GM12878 (cell line): ENCODE data around the gene WNT11. TPM values are rescaled to one million over a fixed set of nuclear protein-coding genes. Genes with fewer than 3 reads are reported as not detected.

Experiments used
- ATAC-seq: fragments of 200-7000 bp; cut with Tn5 transposase; 3 replicates; pipeline ENCODE4 v1.9.1; 2020; ENCODE audit warnings: mild to moderate bottlenecking, moderate library complexity
- BruUV-seq: library from RNA; stranded (reverse); fragments of 400-500 nt; replicated peaks from 2 replicates; lab custom pipeline; 2021; lab: Mats Ljungman, UMichigan
- CTCF ChIA-PET: fragments of 300-600 bp; sonication (Branson Sonifier 250); formaldehyde crosslinking; extraction: SDS; loops from one replicate; lab custom pipeline; 2021; ENCODE audit warnings: inconsistent platforms; lab: Yijun Ruan, JAX
- POLR2A ChIA-PET: fragments of 350-600 bp; formaldehyde crosslinking; extraction: SDS; loops from one replicate; lab custom pipeline; 2021; ENCODE audit warnings: inconsistent platforms; lab: Charles Lee
- RAD21 ChIA-PET: fragments of 300-600 bp; sonication (Branson Sonifier 250); formaldehyde crosslinking; loops from one replicate; lab custom pipeline; 2023; ENCODE audit warnings: antibody characterized with exemption; ENCODE audit not compliant: unreplicated experiment; lab: Charles Lee
- SMC1A ChIA-PET: fragments of 300-600 bp; sonication (Branson Sonifier 250); formaldehyde crosslinking; loops from one replicate; lab custom pipeline; 2023; ENCODE audit not compliant: unreplicated experiment, uncharacterized antibody; lab: Charles Lee
- DNase-seq: peaks from one replicate; pipeline ENCODE4 v3.0.0-alpha.2; 2011; ENCODE audit warnings: low read depth, low spot score
- FAIRE-seq: peaks from 3 replicates; lab custom pipeline; 2011; peaks lifted over from hg19 to GRCh38; lab: Jason Lieb, UNC
- H2AFZ ChIP-seq: 2 replicates; pipeline ENCODE4 v1.6.0; 2011; ENCODE audit warnings: low read depth, low read length, control low read depth; ENCODE audit not compliant: control insufficient read depth
- H3K27ac ChIP-seq: 2 replicates; pipeline ENCODE4 v1.5.1; 2011; ENCODE audit warnings: control low read depth; ENCODE audit not compliant: control insufficient read depth, insufficient read depth
- H3K27me3 ChIP-seq, 2 experiments: replicated peaks in 1 of 2; 2 replicates each; pipeline versions ENCODE4 v1.6.0 to v1.6.1; 2011; ENCODE audit warnings: low read length in 1 of 2; ENCODE audit not compliant: control insufficient read depth in 2 of 2, insufficient read depth in 2 of 2
- H3K36me3 ChIP-seq, 2 experiments: 2 replicates each; pipeline ENCODE4 v1.5.1; 2011; ENCODE audit warnings: low read length in 1 of 2; ENCODE audit not compliant: control insufficient read depth in 2 of 2, insufficient read depth in 2 of 2
- H3K4me1 ChIP-seq: 2 replicates; pipeline ENCODE4 v1.6.1; 2011; ENCODE audit warnings: mild to moderate bottlenecking, low read length, moderate library complexity, mixed read lengths; ENCODE audit not compliant: control insufficient read depth, insufficient read depth
- H3K4me2 ChIP-seq: 2 replicates; pipeline ENCODE4 v1.6.0; 2011; ENCODE audit warnings: control low read depth; ENCODE audit not compliant: control insufficient read depth, insufficient read depth
- H3K4me3 ChIP-seq: fragments of 200-600 bp; sonication (generic); 2 replicates; pipeline ENCODE4 v1.5.1; 2016
- H3K79me2 ChIP-seq: 2 replicates; pipeline ENCODE4 v1.6.0; 2011; ENCODE audit warnings: low read length; ENCODE audit not compliant: control insufficient read depth, insufficient read depth
- H3K9ac ChIP-seq: 2 replicates; pipeline ENCODE4 v1.8.0; 2011; ENCODE audit warnings: low read length, control low read depth, mixed read lengths; ENCODE audit not compliant: control insufficient read depth, insufficient read depth
- H3K9me3 ChIP-seq: replicated peaks from 3 replicates; pipeline ENCODE4 v1.5.1; 2011; ENCODE audit warnings: mild to moderate bottlenecking, low read length; ENCODE audit not compliant: control insufficient read depth, insufficient read depth
- H4K20me1 ChIP-seq: 2 replicates; pipeline ENCODE4 v1.6.0; 2011; ENCODE audit not compliant: control insufficient read depth, insufficient read depth
- ATF2 ChIP-seq: IDR thresholded peaks from 2 replicates; pipeline ENCODE4 v1.6.1; 2012; ENCODE audit warnings: low read length, inconsistent platforms
- BMI1 ChIP-seq: fragments of 450-650 bp; IDR thresholded peaks from 2 replicates; pipeline ENCODE4 v1.6.1; 2016; ENCODE audit warnings: mild to moderate bottlenecking, moderate library complexity, borderline replicate concordance
- E4F1 ChIP-seq: fragments of 450-650 bp; IDR thresholded peaks from 2 replicates; pipeline ENCODE4 v1.6.1; 2018; ENCODE audit warnings: borderline replicate concordance, mild to moderate bottlenecking; ENCODE audit not compliant: partially characterized antibody
- EZH2 ChIP-seq: IDR thresholded peaks from 2 replicates; pipeline ENCODE4 v1.6.1; 2012; ENCODE audit warnings: low read depth, mild to moderate bottlenecking, control low read depth, inconsistent platforms, low read length, borderline replicate concordance; ENCODE audit not compliant: control insufficient read depth
- IRF4 ChIP-seq: IDR thresholded peaks from 2 replicates; pipeline ENCODE4 v1.6.1; 2011; ENCODE audit warnings: low read depth, low read length
- KDM1A ChIP-seq: fragments of 200-600 bp; sonication (generic); IDR thresholded peaks from 2 replicates; pipeline ENCODE4 v1.6.1; 2016; ENCODE audit warnings: borderline replicate concordance
- LARP7 ChIP-seq: fragments of 450-650 bp; IDR thresholded peaks from 2 replicates; pipeline ENCODE4 v1.6.1; 2017; ENCODE audit warnings: mild to moderate bottlenecking
- MYB ChIP-seq: fragments of 150-350 bp; IDR thresholded peaks from 2 replicates; pipeline ENCODE4 v1.6.1; 2014; ENCODE audit warnings: mild to moderate bottlenecking, low read depth, low read length, borderline replicate concordance
- NR2C1 ChIP-seq: fragments of 450-650 bp; IDR thresholded peaks from 2 replicates; pipeline ENCODE4 v1.6.1; 2017; ENCODE audit warnings: antibody characterized with exemption, mild to moderate bottlenecking, moderate library complexity
- PAX5 ChIP-seq: IDR thresholded peaks from 2 replicates; pipeline ENCODE4 v1.6.1; 2011; ENCODE audit warnings: low read depth, low read length, borderline replicate concordance
- REST ChIP-seq: IDR thresholded peaks from 2 replicates; pipeline ENCODE4 v1.6.1; 2012; ENCODE audit warnings: mild to moderate bottlenecking, low read depth, low read length
- TAF1 ChIP-seq: IDR thresholded peaks from 2 replicates; pipeline ENCODE4 v1.6.1; 2011; ENCODE audit warnings: mild to moderate bottlenecking, low read depth, low read length, borderline replicate concordance
- TBL1XR1 ChIP-seq: IDR thresholded peaks from 2 replicates; pipeline ENCODE4 v1.6.1; 2012; ENCODE audit warnings: low read depth, low read length, improper control_type of control experiment
- WGBS: methylation state at CpG from one replicate; pipeline ENCODE4 v1.1.6; 2016; ENCODE audit warnings: low lambda C conversion rate; ENCODE audit not compliant: insufficient replicate concordance, insufficient coverage; ENCODE audit errors: missing lambda C conversion rate; 5-methylcytosine and 5-hydroxymethylcytosine counted together
- in situ Hi-C: fragments of 300-500 bp; cut with MboI; formaldehyde crosslinking; loops from 9 replicates; pipeline ENCODE4 v1.14.3; 2018; ENCODE audit warnings: mixed read lengths
- intact Hi-C: fragments of 100-400 bp; cut with micrococcal nuclease; formaldehyde crosslinking; loops from one replicate; pipeline ENCODE4 v1.14.2; 2022; ENCODE audit not compliant: unreplicated experiment
- polyA plus RNA-seq, 11 experiments: library from polyadenylated mRNA; depleted of rRNA in 4 of 11; unstranded in 6 of 11; stranded (reverse) in 5 of 11; fragments of >200 nt; fragmentation: Nextera tagmentation in 4 of 11; fragmentation: Illumina TruSeq in 1 of 11; extraction: Ambion mirVana in 4 of 11; extraction: Trizol in 1 of 11; gene quantifications; 1 replicate in 1 of 11; 2 replicates in 10 of 11; pipeline versions ENCODE4 v1.2.1 to v1.2.3, GENCODE V29; 2011 to 2016; ENCODE audit warnings: inconsistent platforms in 2 of 11, missing spikeins in 2 of 11, low read depth in 1 of 11
- total RNA-seq, 4 experiments: library from RNA; depleted of rRNA in 3 of 4; stranded (reverse); fragments of >200 nt in 3 of 4; fragmentation: Illumina TruSeq in 1 of 4; extraction: Trizol in 1 of 4; gene quantifications; 2 replicates each; pipeline versions ENCODE4 v1.2.1 to v1.2.3, GENCODE V29; 2013 to 2021

The WNT11 gene
- total and polyA plus RNA-seq, 10 of the 15 experiments (the other 5 are each of a cell fraction or from before 2014, with no cell fraction given): 0.05 to 0.19 TPM; not detected in 8

GRCh38 chr11:76231121-76231738 lies 24.9 kb upstream of the WNT11 start (continued):
- no peak for TF ChIP-seq ATF2
- no peak for TF ChIP-seq IRF4
- TF ChIP-seq PAX5: no peak
- TF ChIP-seq BMI1: no peak
- TF ChIP-seq EZH2: no peak
- TF ChIP-seq TBL1XR1: no peak
- TF ChIP-seq LARP7: no peak

- H3K27me3 ChIP-seq: peaks cover 0 to 2% of the 10 kb centered on the region in 2 experiments; a peak in 1 of 4 replicates
- ChIA-PET RAD21 (interaction anchor here (2.8 kb wide), 1 partner anchor 22 kb away, joined by 24 read pairs; no protein-coding TSS in a partner anchor), SMC1A (interaction anchor here (1.1 to 2.5 kb wide), 2 partner anchors 22 to 63 kb away, joined by 3 to 18 read pairs; no protein-coding TSS in a partner anchor), CTCF (interaction anchor here (0.6 to 3.0 kb wide), 3 partner anchors 18 to 509 kb away, joined by 3 to 30 read pairs (median 3); partner anchors contain the start of gene WNT11), POLR2A (interaction anchor here (0.7 kb wide), 1 partner anchor 424 kb away, joined by 3 read pairs; no protein-coding TSS in a partner anchor)
- H3K4me3 ChIP-seq: no peak overlapping the region
- H3K27ac ChIP-seq: no peak overlapping the region
- in situ Hi-C loops (loop anchor here (10.0 kb wide), 1 partner anchor 444 kb away; the partner anchor contains the start of gene LRRC32), intact Hi-C loops (loop anchor here (10.0 kb wide), 1 partner anchor 214 kb away; the partner anchor contains the start of gene EMSY)
- H3K4me1 ChIP-seq: peaks cover 34% of the 10 kb centered on the region
- ATAC-seq (no peak), DNase-seq (no peak), FAIRE-seq (no peak)
- no peaks in the 10 kb centered on the region for H3K9me3 ChIP-seq
- H4K20me1 ChIP-seq: no peaks in the 10 kb centered on the region
- BruUV-seq: no TSS peak
- no peak overlapping the region for H3K4me2 ChIP-seq
- no peaks in the 10 kb centered on the region for H3K36me3 ChIP-seq
- no peak overlapping the region for H3K9ac ChIP-seq
- no peak overlapping the region for H2AFZ ChIP-seq
- WGBS: 41% methylated on average over 8 of the region's 8 CpGs
- H3K79me2 ChIP-seq: no peaks in the 10 kb centered on the region
- TF ChIP-seq MYB (no peak), TAF1 (no peak), REST (no peak), LARP7 (no peak), E4F1 (no peak), NR2C1 (no peak), KDM1A (no peak), EZH2 (no peak)
Observed at GRCh38 chr11:76230392-76230791, 24.1 kb upstream of the WNT11 start.
